PC-9 (cell line): Measurements from ENCODE around the gene RTN1. TPM values are rescaled to one million over a fixed set of nuclear protein-coding genes. Genes with fewer than 3 reads are reported as not detected.

ENCODE experiments used
- BruUV-seq: library from RNA; stranded (reverse); fragments of 400-500 nt; replicated peaks from 2 replicates; lab custom pipeline; 2021; lab: Mats Ljungman, UMichigan
- CTCF ChIA-PET: fragments of 300-600 bp; sonication (Branson Sonifier 250); formaldehyde crosslinking; loops from one replicate; lab custom pipeline; 2022; ENCODE audit warnings: antibody characterized with exemption; lab: Charles Lee
- POLR2A ChIA-PET: fragments of 300-600 bp; sonication (Branson Sonifier 250); formaldehyde crosslinking; loops from one replicate; lab custom pipeline; 2022; ENCODE audit warnings: antibody characterized with exemption; ENCODE audit not compliant: unreplicated experiment; lab: Charles Lee
- DNase-seq, 2 experiments: peaks; one replicate each; pipeline versions ENCODE4 v3.0.0 to v3.0.0-alpha.2; 2015 to 2022; ENCODE audit warnings: mixed read lengths in 1 of 2
- H2AFZ ChIP-seq: fragments of 200-600 bp; sonication (generic); 2 replicates; pipeline ENCODE4 v1.8.1; 2017; ENCODE audit warnings: antibody characterized with exemption
- H3F3A ChIP-seq: fragments of 200-600 bp; sonication (generic); 2 replicates; pipeline ENCODE4 v1.8.1; 2017; ENCODE audit warnings: antibody characterized with exemption, mild to moderate bottlenecking, low read depth; ENCODE audit not compliant: insufficient read depth
- H3K27ac ChIP-seq: fragments of 200-600 bp; sonication (generic); 2 replicates; pipeline ENCODE4 v1.6.1; 2016; ENCODE audit warnings: mixed run types
- H3K27me3 ChIP-seq: fragments of 200-600 bp; sonication (generic); 2 replicates; pipeline ENCODE4 v1.6.1; 2016; ENCODE audit warnings: low read depth, mixed run types; ENCODE audit not compliant: insufficient read depth
- H3K36me3 ChIP-seq: fragments of 200-600 bp; sonication (generic); 2 replicates; pipeline ENCODE4 v1.6.1; 2016; ENCODE audit warnings: low read depth, mixed run types
- H3K4me1 ChIP-seq: fragments of 200-600 bp; sonication (generic); replicated peaks from 2 replicates; pipeline ENCODE4 v1.6.1; 2016; ENCODE audit warnings: mixed run types; ENCODE audit not compliant: insufficient read depth
- H3K4me2 ChIP-seq: fragments of 200-600 bp; sonication (generic); 2 replicates; pipeline ENCODE4 v1.6.1; 2017; ENCODE audit warnings: mixed run types
- H3K4me3 ChIP-seq: fragments of 200-600 bp; sonication (generic); 2 replicates; pipeline ENCODE4 v1.6.1; 2016; ENCODE audit warnings: mixed run types
- H3K79me2 ChIP-seq: fragments of 200-600 bp; sonication (generic); 2 replicates; pipeline ENCODE4 v1.6.1; 2017; ENCODE audit warnings: low read depth, mixed run types
- H3K9me2 ChIP-seq: fragments of 200-600 bp; sonication (generic); 2 replicates; pipeline ENCODE4 v1.8.1; 2017; ENCODE audit warnings: mild to moderate bottlenecking; ENCODE audit not compliant: insufficient read depth
- H3K9me3 ChIP-seq: fragments of 200-600 bp; sonication (generic); 2 replicates; pipeline ENCODE4 v1.8.1; 2016; ENCODE audit warnings: low read depth; ENCODE audit not compliant: insufficient read depth
- H4K20me1 ChIP-seq: fragments of 200-600 bp; sonication (generic); 2 replicates; pipeline ENCODE4 v1.8.1; 2017; ENCODE audit not compliant: insufficient read depth
- CTCF ChIP-seq: fragments of 200-600 bp; sonication (generic); conservative IDR thresholded peaks from 2 replicates; pipeline ENCODE4 v1.6.1; 2017; ENCODE audit warnings: mixed run types, antibody characterized with exemption, mild to moderate bottlenecking, moderate library complexity
- EZH2 ChIP-seq: fragments of 200-600 bp; sonication (generic); IDR thresholded peaks from 2 replicates; pipeline ENCODE4 v1.8.0; 2017; ENCODE audit warnings: antibody characterized with exemption, low read depth
- intact Hi-C: fragments of 100-400 bp; cut with micrococcal nuclease; formaldehyde crosslinking; loops from one replicate; pipeline ENCODE4 v1.10.0; 2022; ENCODE audit not compliant: unreplicated experiment
- total RNA-seq: library from RNA; stranded (reverse); gene quantifications from 2 replicates; pipeline ENCODE4 v1.2.3, GENCODE V29; 2021

Gene RTN1
- total RNA-seq, 1 experiment from 2014 or later, result not detected

GRCh38 chr14:59705245-59705644 is 165.3 kb downstream of the RTN1 start:
- Histone ChIP-seq H3K4me1 (no peaks in the 10 kb centered on the region), H3K79me2 (no peaks in the 10 kb centered on the region), H3K36me3 (no peaks in the 10 kb centered on the region), H3K27ac (no peak overlapping the region), H3K4me3 (no peak overlapping the region), H4K20me1 (no peaks in the 10 kb centered on the region), H3K9me2 (no peaks in the 10 kb centered on the region), H3K27me3 (no peaks in the 10 kb centered on the region), H3K4me2 (no peak overlapping the region), H3K9me3 (no peaks in the 10 kb centered on the region), H3F3A (no peaks in the 10 kb centered on the region), H2AFZ (no peak overlapping the region)
- ChIA-PET POLR2A (no interaction called here), CTCF (no interaction called here)
- TF ChIP-seq CTCF, result no peak
- no peak for TF ChIP-seq EZH2
- no peak for DNase-seq
- BruUV-seq, result no TSS peak
- intact Hi-C loops, result no loop called here

GRCh38 chr14:59704054-59704645 is 166.4 kb downstream of the RTN1 start:
- intact Hi-C loops, result no loop called here
- POLR2A ChIA-PET, result no interaction called here
- DNase-seq, result no peak
- H3K4me1 ChIP-seq, result no peaks in the 10 kb centered on the region
- H3K9me3 ChIP-seq, result no peaks in the 10 kb centered on the region
- H3F3A ChIP-seq, result no peaks in the 10 kb centered on the region
- no peaks in the 10 kb centered on the region for H3K36me3 ChIP-seq
- H4K20me1 ChIP-seq, result no peaks in the 10 kb centered on the region
- no peak overlapping the region for H3K4me2 ChIP-seq
- no peaks in the 10 kb centered on the region for H3K27me3 ChIP-seq
- no peaks in the 10 kb centered on the region for H3K9me2 ChIP-seq
- H3K4me3 ChIP-seq, result no peak overlapping the region
- BruUV-seq, result no TSS peak
- no peaks in the 10 kb centered on the region for H3K79me2 ChIP-seq
- H2AFZ ChIP-seq, result no peak overlapping the region
- TF ChIP-seq EZH2 (no peak), CTCF (no peak)
- CTCF ChIA-PET, result interaction anchor here (0.7 kb wide), 1 partner anchor 260 kb away, joined by 3 read pairs; no protein-coding TSS in a partner anchor
- H3K27ac ChIP-seq, result no peak overlapping the region

- Histone ChIP-seq H3K9me3 (no peaks in the 10 kb centered on the region), H3K27ac (no peak overlapping the region), H3K36me3 (no peaks in the 10 kb centered on the region), H3K27me3 (no peaks in the 10 kb centered on the region), H2AFZ (no peak overlapping the region), H3F3A (no peaks in the 10 kb centered on the region), H3K4me2 (no peak overlapping the region), H4K20me1 (no peaks in the 10 kb centered on the region), H3K9me2 (no peaks in the 10 kb centered on the region), H3K4me1 (no peaks in the 10 kb centered on the region), H3K4me3 (no peak overlapping the region), H3K79me2 (no peaks in the 10 kb centered on the region)
- CTCF ChIA-PET, result no interaction called here
- DNase-seq, result no peak
- BruUV-seq, result no TSS peak
- intact Hi-C loops, result no loop called here
- POLR2A ChIA-PET, result no interaction called here
- TF ChIP-seq EZH2, result no peak
These were observed 171.1 kb downstream of the RTN1 start for GRCh38 chr14:59699442-59699841.

- POLR2A ChIA-PET, result no interaction called here
These were observed 171.8 kb downstream of the RTN1 start for GRCh38 chr14:59698793-59699192.

More at GRCh38 chr14:59698793-59699192, 171.8 kb downstream of the RTN1 start:
- no peaks in the 10 kb centered on the region for H3K9me3 ChIP-seq
- TF ChIP-seq CTCF, result no peak
- TF ChIP-seq EZH2, result no peak
- no peak overlapping the region for H3K4me3 ChIP-seq
- no TSS peak for BruUV-seq
- H3K36me3 ChIP-seq, result no peaks in the 10 kb centered on the region
- H3K9me2 ChIP-seq, result no peaks in the 10 kb centered on the region
- H3F3A ChIP-seq, result no peaks in the 10 kb centered on the region
- H3K27ac ChIP-seq, result no peak overlapping the region
- intact Hi-C loops, result no loop called here
- H3K27me3 ChIP-seq, result no peaks in the 10 kb centered on the region
- no peak overlapping the region for H2AFZ ChIP-seq
- CTCF ChIA-PET, result no interaction called here
- H3K4me1 ChIP-seq, result no peaks in the 10 kb centered on the region
- no peak for DNase-seq
- no peaks in the 10 kb centered on the region for H4K20me1 ChIP-seq
- H3K4me2 ChIP-seq, result no peak overlapping the region
- H3K79me2 ChIP-seq, result no peaks in the 10 kb centered on the region
